H9 (cell line): ENCODE data around the gene EVL. TPM values are rescaled to one million over a fixed set of nuclear protein-coding genes. Genes with fewer than 3 reads are reported as not detected.
"Not testable (repeated sequence)": the region's sequence is repeated elsewhere in the genome, so short reads cannot be mapped to it uniquely, and the experiment has no call there.

Source experiments
- DNase-seq: peaks from one replicate; pipeline ENCODE4 v3.0.0-alpha.2; 2017
- H2AFZ ChIP-seq: one replicate; pipeline ENCODE4 v1.6.1; 2013; ENCODE audit warnings: mild to moderate bottlenecking, low read length, control low read depth, moderate library complexity
- H2AK5ac ChIP-seq: 2 replicates; pipeline ENCODE4 v1.6.1; 2013; ENCODE audit warnings: low read length, control low read depth, mixed read lengths; ENCODE audit not compliant: insufficient read length
- H2BK120ac ChIP-seq: one replicate; pipeline ENCODE4 v1.6.1; 2013; ENCODE audit warnings: low read depth, mild to moderate bottlenecking, low read length, control low read depth, inconsistent platforms; ENCODE audit not compliant: poor library complexity, severe bottlenecking
- H2BK12ac ChIP-seq: 2 replicates; pipeline ENCODE4 v1.6.1; 2013; ENCODE audit warnings: low read length, control low read depth, mixed read lengths, low read depth; ENCODE audit not compliant: insufficient read length
- H2BK15ac ChIP-seq: 2 replicates; pipeline ENCODE4 v1.6.1; 2013; ENCODE audit warnings: low read depth, low read length, control low read depth
- H2BK20ac ChIP-seq: one replicate; pipeline ENCODE4 v1.6.1; 2013; ENCODE audit warnings: low read depth, mild to moderate bottlenecking, low read length, control low read depth, inconsistent platforms; ENCODE audit not compliant: poor library complexity, severe bottlenecking
- H2BK5ac ChIP-seq: 2 replicates; pipeline ENCODE4 v1.6.1; 2013; ENCODE audit warnings: low read length, control low read depth, mixed read lengths; ENCODE audit not compliant: insufficient read length
- H3K14ac ChIP-seq: 2 replicates; pipeline ENCODE4 v1.6.1; 2013; ENCODE audit warnings: low read length, control low read depth; ENCODE audit not compliant: insufficient read depth
- H3K18ac ChIP-seq: 2 replicates; pipeline ENCODE4 v1.6.1; 2013; ENCODE audit warnings: low read depth, mild to moderate bottlenecking, mixed read lengths, low read length, control low read depth; ENCODE audit not compliant: insufficient read length
- H3K23ac ChIP-seq: 2 replicates; pipeline ENCODE4 v1.6.1; 2013; ENCODE audit warnings: low read length, control low read depth, mixed read lengths, low read depth; ENCODE audit not compliant: insufficient read length
- H3K23me2 ChIP-seq: 2 replicates; pipeline ENCODE4 v1.6.1; 2013; ENCODE audit warnings: low read depth, mild to moderate bottlenecking, mixed read lengths, low read length, control low read depth; ENCODE audit not compliant: insufficient read length, poor library complexity, severe bottlenecking
- H3K27ac ChIP-seq: 2 replicates; pipeline ENCODE4 v1.5.1; 2013; ENCODE audit warnings: low read length, control low read depth, mixed read lengths, low read depth; ENCODE audit not compliant: insufficient read length
- H3K27me3 ChIP-seq: 2 replicates; pipeline ENCODE4 v1.6.1; 2013; ENCODE audit warnings: low read length, control low read depth, inconsistent platforms; ENCODE audit not compliant: insufficient read depth
- H3K4ac ChIP-seq: 2 replicates; pipeline ENCODE4 v1.6.1; 2013; ENCODE audit warnings: low read depth, mild to moderate bottlenecking, control low read depth, inconsistent platforms, low read length, moderate library complexity
- H3K4me1 ChIP-seq: 2 replicates; pipeline ENCODE4 v1.6.1; 2013; ENCODE audit warnings: low read length, control low read depth, inconsistent platforms; ENCODE audit not compliant: insufficient read depth
- H3K4me2 ChIP-seq: 2 replicates; pipeline ENCODE4 v1.6.1; 2013; ENCODE audit warnings: low read length, control low read depth, mixed read lengths; ENCODE audit not compliant: insufficient read length, insufficient read depth
- H3K56ac ChIP-seq: 2 replicates; pipeline ENCODE4 v1.6.1; 2013; ENCODE audit warnings: low read depth, mild to moderate bottlenecking, mixed read lengths, low read length, control low read depth; ENCODE audit not compliant: insufficient read length
- H3K79me1 ChIP-seq: 2 replicates; pipeline ENCODE4 v1.6.1; 2013; ENCODE audit warnings: low read depth, mild to moderate bottlenecking, moderate library complexity, low read length, control low read depth, inconsistent platforms; ENCODE audit not compliant: insufficient read depth, poor library complexity, severe bottlenecking
- H3K79me2 ChIP-seq: 2 replicates; pipeline ENCODE4 v1.6.1; 2013; ENCODE audit warnings: low read length, control low read depth, inconsistent platforms; ENCODE audit not compliant: insufficient read depth
- H3K9ac ChIP-seq: 2 replicates; pipeline ENCODE4 v1.6.1; 2013; ENCODE audit warnings: low read length, control low read depth, mixed read lengths; ENCODE audit not compliant: insufficient read length; ENCODE audit errors: extremely low read depth
- H3K9me3 ChIP-seq: one replicate; pipeline ENCODE4 v1.6.1; 2013; ENCODE audit warnings: low read depth, low read length, inconsistent platforms; ENCODE audit not compliant: control insufficient read depth
- H3T11ph ChIP-seq: one replicate; pipeline ENCODE4 v1.6.1; 2013; ENCODE audit warnings: mild to moderate bottlenecking, low read length, control low read depth, inconsistent platforms
- H4K20me1 ChIP-seq: one replicate; pipeline ENCODE4 v1.6.1; 2013; ENCODE audit not compliant: control insufficient read depth, insufficient read length, insufficient read depth
- H4K5ac ChIP-seq: 2 replicates; pipeline ENCODE4 v1.6.1; 2013; ENCODE audit warnings: low read depth, mild to moderate bottlenecking, mixed read lengths, low read length, control low read depth; ENCODE audit not compliant: insufficient read length
- H4K8ac ChIP-seq: replicated peaks from 2 replicates; pipeline ENCODE4 v1.6.1; 2013; ENCODE audit warnings: low read length, control low read depth, mixed read lengths, low read depth; ENCODE audit not compliant: insufficient read length
- H4K91ac ChIP-seq: 2 replicates; pipeline ENCODE4 v1.6.1; 2013; ENCODE audit warnings: low read depth, mild to moderate bottlenecking, moderate library complexity, mixed read lengths, low read length, control low read depth; ENCODE audit not compliant: insufficient read length
- H3K27ac Mint-ChIP-seq, 3 experiments: 2 replicates in 2 of 3; 3 replicates in 1 of 3; pipeline ENCODE4 v1.8.0; 2020 to 2021; ENCODE audit warnings: mixed read lengths in 3 of 3, mild to moderate bottlenecking in 1 of 3, moderate library complexity in 1 of 3
- H3K27me3 Mint-ChIP-seq: 2 replicates; pipeline ENCODE4 v1.8.0; 2021; ENCODE audit warnings: low read depth, mild to moderate bottlenecking, moderate library complexity, mixed read lengths
- H3K36me3 Mint-ChIP-seq, 3 experiments: 2 replicates in 2 of 3; 3 replicates in 1 of 3; pipeline ENCODE4 v1.8.0; 2020 to 2021; ENCODE audit warnings: low read depth in 3 of 3, mixed read lengths in 3 of 3; ENCODE audit not compliant: insufficient read depth in 1 of 3
- H3K4me1 Mint-ChIP-seq, 2 experiments: 2 replicates each; pipeline ENCODE4 v1.8.0; 2020; ENCODE audit warnings: mixed read lengths in 2 of 2
- H3K4me3 Mint-ChIP-seq, 2 experiments: 2 replicates in 1 of 2; 3 replicates in 1 of 2; pipeline ENCODE4 v1.8.0; 2020 to 2021; ENCODE audit warnings: mild to moderate bottlenecking in 2 of 2, mixed read lengths in 2 of 2, moderate library complexity in 1 of 2
- H3K9me3 Mint-ChIP-seq, 2 experiments: 2 replicates in 1 of 2; 3 replicates in 1 of 2; pipeline ENCODE4 v1.8.0; 2020; ENCODE audit warnings: mild to moderate bottlenecking in 2 of 2, mixed read lengths in 2 of 2, moderate library complexity in 1 of 2
- WGBS: extraction: QIAGEN DNeasy Blood & Tissue Kit; methylation state at CpG from one replicate; pipeline ENCODE4 v1.1.7; 2013; ENCODE audit warnings: missing lambda C conversion rate, low lambda C conversion rate, mixed read lengths; ENCODE audit not compliant: insufficient read length; ENCODE audit errors: extremely low coverage; 5-methylcytosine and 5-hydroxymethylcytosine counted together
- total RNA-seq: library from RNA; stranded (reverse); gene quantifications from 2 replicates; pipeline ENCODE4 v1.2.1, GENCODE V29; 2021
- TF ChIP-seq, protein P1 (sequence below): fragments of 200-600 bp; sonication (generic); conservative IDR thresholded peaks from 3 replicates; pipeline ENCODE4 v1.8.0; 2021; ENCODE audit warnings: antibody characterized with exemption, mild to moderate bottlenecking

The EVL gene
- total RNA-seq, 1 experiment from 2014 or later, result 53.2 TPM

DNA sequence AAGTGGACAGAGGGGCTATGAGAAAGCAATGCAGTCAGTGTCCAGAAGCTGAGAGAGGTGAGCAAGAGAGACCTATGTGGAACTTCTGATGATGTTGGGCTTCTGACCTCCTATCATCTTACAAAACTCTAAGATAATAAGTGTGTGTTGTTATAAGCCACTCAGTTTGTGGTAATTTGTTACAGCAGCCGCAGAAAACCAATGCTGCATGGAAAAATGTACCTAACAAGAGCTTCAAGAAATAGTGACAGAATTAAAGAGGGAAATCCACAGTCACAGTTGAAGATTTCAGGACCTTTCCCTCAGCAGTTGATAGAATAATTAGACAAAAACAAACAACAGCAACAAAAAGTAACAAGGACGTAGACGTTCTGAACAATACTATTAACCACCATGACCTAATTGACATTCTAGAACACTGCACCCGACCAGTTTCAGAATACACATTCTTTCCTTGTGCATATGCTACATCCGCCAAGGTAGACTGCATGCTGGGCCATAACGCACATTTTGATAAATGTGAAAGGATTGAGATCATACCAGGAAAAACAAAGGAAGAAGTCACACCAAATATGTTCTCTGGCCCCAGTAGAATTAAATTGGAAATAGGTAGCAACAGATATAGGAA, 1.8 kb upstream of the EVL start:
- Mint-ChIP-seq H3K27ac (no peak overlapping the region), H3K9me3 (peaks cover 0 to 4% of the 10 kb centered on the region in 2 experiments; a peak in 1 of 5 replicates), H3K36me3 (peaks cover 0 to 2% (median 0%) of the 10 kb centered on the region in 3 experiments; a peak in 1 of 7 replicates), H3K27me3 (no peaks in the 10 kb centered on the region), H3K4me1 (peaks cover 3 to 12% of the 10 kb centered on the region in 2 experiments; a peak in 3 of 4 replicates), H3K4me3 (no peak overlapping the region)
- Histone ChIP-seq H3K9ac (no peak overlapping the region), H3K56ac (no peak overlapping the region), H3K4me2 (no peak overlapping the region), H3K79me1 (no peaks in the 10 kb centered on the region), H3K79me2 (no peaks in the 10 kb centered on the region), H2BK120ac (no peak overlapping the region), H2BK12ac (no peak overlapping the region), H4K8ac (no peak overlapping the region), H3K4ac (no peak overlapping the region), H4K91ac (no peak overlapping the region), H3K14ac (no peak overlapping the region), H4K5ac (no peak overlapping the region), H4K20me1 (no peaks in the 10 kb centered on the region), H2BK15ac (no peak overlapping the region), H3K23me2 (no peaks in the 10 kb centered on the region), H3K23ac (no peak overlapping the region), H3T11ph (no peak overlapping the region), H2BK5ac (no peak overlapping the region), H2BK20ac (no peak overlapping the region), H3K27me3 (no peaks in the 10 kb centered on the region), H3K9me3 (no peaks in the 10 kb centered on the region), H3K18ac (no peak overlapping the region), H3K27ac (no peak overlapping the region), H2AFZ (no peak overlapping the region), H3K4me1 (no peaks in the 10 kb centered on the region), H2AK5ac (no peak overlapping the region)
- no peak for DNase-seq
- TF ChIP-seq, protein P1, sequence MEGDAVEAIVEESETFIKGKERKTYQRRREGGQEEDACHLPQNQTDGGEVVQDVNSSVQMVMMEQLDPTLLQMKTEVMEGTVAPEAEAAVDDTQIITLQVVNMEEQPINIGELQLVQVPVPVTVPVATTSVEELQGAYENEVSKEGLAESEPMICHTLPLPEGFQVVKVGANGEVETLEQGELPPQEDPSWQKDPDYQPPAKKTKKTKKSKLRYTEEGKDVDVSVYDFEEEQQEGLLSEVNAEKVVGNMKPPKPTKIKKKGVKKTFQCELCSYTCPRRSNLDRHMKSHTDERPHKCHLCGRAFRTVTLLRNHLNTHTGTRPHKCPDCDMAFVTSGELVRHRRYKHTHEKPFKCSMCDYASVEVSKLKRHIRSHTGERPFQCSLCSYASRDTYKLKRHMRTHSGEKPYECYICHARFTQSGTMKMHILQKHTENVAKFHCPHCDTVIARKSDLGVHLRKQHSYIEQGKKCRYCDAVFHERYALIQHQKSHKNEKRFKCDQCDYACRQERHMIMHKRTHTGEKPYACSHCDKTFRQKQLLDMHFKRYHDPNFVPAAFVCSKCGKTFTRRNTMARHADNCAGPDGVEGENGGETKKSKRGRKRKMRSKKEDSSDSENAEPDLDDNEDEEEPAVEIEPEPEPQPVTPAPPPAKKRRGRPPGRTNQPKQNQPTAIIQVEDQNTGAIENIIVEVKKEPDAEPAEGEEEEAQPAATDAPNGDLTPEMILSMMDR, result no peak
- no CpG with 5 or more reads among the region's 6 CpGs for WGBS

DNA sequence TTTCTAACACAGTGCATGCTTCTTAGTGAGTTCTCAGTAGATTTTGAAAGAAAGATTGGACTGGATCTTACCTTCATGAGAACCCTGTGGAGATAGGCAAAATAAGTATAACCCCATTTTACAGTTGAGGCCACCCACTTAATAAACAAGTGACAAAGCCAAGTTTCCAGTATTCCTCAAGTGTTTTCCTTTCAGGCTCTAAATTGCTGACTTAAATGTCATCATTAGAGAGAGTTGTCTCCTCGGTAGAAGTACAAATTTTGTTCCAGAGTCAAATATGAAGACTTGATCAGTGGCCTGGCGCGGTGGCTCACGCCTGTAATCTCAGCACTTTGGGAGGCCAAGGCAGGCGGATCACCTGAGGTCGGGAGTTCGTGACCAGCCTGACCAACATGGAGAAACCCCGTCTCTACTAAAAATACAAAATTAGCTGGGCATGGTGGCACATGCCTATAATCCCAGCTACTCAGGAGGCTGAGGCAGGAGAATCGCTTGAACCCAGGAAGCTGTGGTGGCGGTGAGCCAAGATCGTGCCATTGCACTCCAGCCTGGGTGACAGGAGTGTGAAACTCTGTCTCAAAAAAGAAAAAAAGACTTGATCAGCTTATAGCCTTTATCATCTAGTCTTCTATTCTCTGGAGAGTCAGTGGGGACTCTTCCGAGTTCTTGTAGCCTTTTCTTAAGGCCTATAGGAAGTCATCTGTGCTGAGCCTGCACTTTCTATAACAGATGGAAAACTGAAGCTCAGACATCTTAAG, 708 bp upstream of the EVL start:
- H3K79me2 ChIP-seq, H3K4me3 Mint-ChIP-seq, H3K23ac ChIP-seq, H4K5ac ChIP-seq, H3K27me3 ChIP-seq, H3K4ac ChIP-seq, H2BK12ac ChIP-seq, H3K56ac ChIP-seq, H3K27ac Mint-ChIP-seq, H3K27ac ChIP-seq, H3K9me3 Mint-ChIP-seq, H4K91ac ChIP-seq, H2AFZ ChIP-seq, H3K79me1 ChIP-seq, DNase-seq, H3K4me2 ChIP-seq, H3K18ac ChIP-seq, H2BK5ac ChIP-seq, H2BK20ac ChIP-seq, H3K36me3 Mint-ChIP-seq, H3K23me2 ChIP-seq, H3K9me3 ChIP-seq, H4K8ac ChIP-seq, H2BK15ac ChIP-seq, H2AK5ac ChIP-seq, H2BK120ac ChIP-seq, H3K14ac ChIP-seq, H3K4me1 ChIP-seq, H4K20me1 ChIP-seq, H3K27me3 Mint-ChIP-seq, H3T11ph ChIP-seq, H3K9ac ChIP-seq: not testable (repeated sequence)
- peaks cover 3 to 12% of the 10 kb centered on the region in 2 experiments; a peak in 3 of 4 replicates for H3K4me1 Mint-ChIP-seq
- WGBS, result no CpG with 5 or more reads among the region's 12 CpGs
